ENCODE data around the gene SLC17A5. TPM values are rescaled to one million over a fixed set of nuclear protein-coding genes. Genes with fewer than 3 reads are reported as not detected.

The SLC17A5 gene
- total RNA-seq, 1 experiment from 2014 or later: 16.9 TPM

GRCh38 chr6:73564578-73565345 lies 89.0 kb downstream of the SLC17A5 start:
- ChIA-PET POLR2A (ENCODE audit: unreplicated experiment) (no interaction called here), CTCF (no interaction called here)
- H3K4me2 ChIP-seq: no peak overlapping the region
- H3F3A ChIP-seq (ENCODE audit: insufficient read depth, low read depth): peaks cover 8% of the 10 kb centered on the region; the same call in 1 of the 2 replicates
- no peak for TF ChIP-seq CTCF (conservative IDR thresholded peaks at IDR 0.05)
- no peak for TF ChIP-seq EZH2 (IDR thresholded peaks at IDR 0.05; ENCODE audit: low read depth)
- no peak overlapping the region for H3K4me3 ChIP-seq
- H3K27ac ChIP-seq: no peak overlapping the region
- DNase-seq: no peak
- no peak overlapping the region for H2AFZ ChIP-seq
- no TSS peak for BruUV-seq (replicated peaks)
- H4K20me1 ChIP-seq (ENCODE audit: insufficient read depth): no peaks in the 10 kb centered on the region
- H3K36me3 ChIP-seq (ENCODE audit: low read depth): no peaks in the 10 kb centered on the region
- peaks cover 22% of the 10 kb centered on the region for H3K4me1 ChIP-seq (replicated peaks; ENCODE audit: insufficient read depth)
- no peaks in the 10 kb centered on the region for H3K9me3 ChIP-seq (ENCODE audit: insufficient read depth, low read depth)
- H3K9me2 ChIP-seq (ENCODE audit: insufficient read depth): no peaks in the 10 kb centered on the region
- intact Hi-C loops (cut with micrococcal nuclease; ENCODE audit: unreplicated experiment): no loop called here
- H3K27me3 ChIP-seq (ENCODE audit: insufficient read depth, low read depth): no peaks in the 10 kb centered on the region
- no peaks in the 10 kb centered on the region for H3K79me2 ChIP-seq (ENCODE audit: low read depth)

GRCh38 chr6:73562558-73562957 lies 91.2 kb downstream of the SLC17A5 start:
- Histone ChIP-seq H3K27ac (no peak overlapping the region), H3K4me3 (no peak overlapping the region), H3K4me2 (no peak overlapping the region), H3K9me2 (ENCODE audit: insufficient read depth) (no peaks in the 10 kb centered on the region), H3K27me3 (ENCODE audit: insufficient read depth, low read depth) (no peaks in the 10 kb centered on the region), H4K20me1 (ENCODE audit: insufficient read depth) (no peaks in the 10 kb centered on the region), H2AFZ (no peak overlapping the region), H3K79me2 (ENCODE audit: low read depth) (no peaks in the 10 kb centered on the region), H3F3A (ENCODE audit: insufficient read depth, low read depth) (peaks cover 8% of the 10 kb centered on the region; the same call in 1 of the 2 replicates), H3K36me3 (ENCODE audit: low read depth) (no peaks in the 10 kb centered on the region), H3K4me1 (replicated peaks; ENCODE audit: insufficient read depth) (peaks cover 21% of the 10 kb centered on the region), H3K9me3 (ENCODE audit: insufficient read depth, low read depth) (no peaks in the 10 kb centered on the region)
- DNase-seq: no peak
- POLR2A ChIA-PET (ENCODE audit: unreplicated experiment): no interaction called here
- intact Hi-C loops (cut with micrococcal nuclease; ENCODE audit: unreplicated experiment): no loop called here
- CTCF ChIA-PET: no interaction called here
- TF ChIP-seq EZH2 (IDR thresholded peaks at IDR 0.05; ENCODE audit: low read depth) (no peak), CTCF (conservative IDR thresholded peaks at IDR 0.05) (no peak)
- BruUV-seq (replicated peaks): no TSS peak

- Histone ChIP-seq H3K4me2 (no peak overlapping the region), H2AFZ (no peak overlapping the region), H3K4me3 (no peak overlapping the region), H3F3A (ENCODE audit: insufficient read depth, low read depth) (peaks cover 5% of the 10 kb centered on the region; the same call in 1 of the 2 replicates), H3K4me1 (replicated peaks; ENCODE audit: insufficient read depth) (0 out of 2 replicates have a peak, but pooled peaks cover 6% of the 10 kb centered on the region), H3K9me3 (ENCODE audit: insufficient read depth, low read depth) (no peaks in the 10 kb centered on the region), H3K36me3 (ENCODE audit: low read depth) (no peaks in the 10 kb centered on the region), H3K27me3 (ENCODE audit: insufficient read depth, low read depth) (no peaks in the 10 kb centered on the region), H4K20me1 (ENCODE audit: insufficient read depth) (no peaks in the 10 kb centered on the region), H3K9me2 (ENCODE audit: insufficient read depth) (no peaks in the 10 kb centered on the region), H3K27ac (no peak overlapping the region), H3K79me2 (ENCODE audit: low read depth) (no peaks in the 10 kb centered on the region)
- CTCF ChIA-PET: interaction anchor here (0.5 kb wide), 1 partner anchor 14 kb away, joined by 6 read pairs; no protein-coding TSS in a partner anchor
- POLR2A ChIA-PET (ENCODE audit: unreplicated experiment): no interaction called here
- TF ChIP-seq CTCF (conservative IDR thresholded peaks at IDR 0.05) (no peak), EZH2 (IDR thresholded peaks at IDR 0.05; ENCODE audit: low read depth) (no peak)
- intact Hi-C loops (cut with micrococcal nuclease; ENCODE audit: unreplicated experiment): no loop called here
- BruUV-seq (replicated peaks): no TSS peak
- DNase-seq: no peak
Measured at GRCh38 chr6:73560853-73561407, 92.9 kb downstream of the SLC17A5 start.
